ENCODE data around the gene INPP5D. TPM values are rescaled to one million over a fixed set of nuclear protein-coding genes. Genes with fewer than 3 reads are reported as not detected.

Gene INPP5D
- total and polyA plus RNA-seq, 2 of the 8 experiments (the other 6 are each of a cell fraction or from before 2014, with no cell fraction given), result 4.5 to 7.1 TPM

- FAIRE-seq (no peak), DNase-seq (ENCODE audit: low read depth in 1 of 2, low spot score in 2 of 2) (no peak)
- no peak overlapping the region for H3K18ac ChIP-seq (ENCODE audit: extremely low read depth, low read length)
- peaks cover 0 to 10% (median 4%) of the 10 kb centered on the region in 4 experiments; a peak in 5 of 7 replicates for H3K4me1 ChIP-seq (replicated peaks in 1 of 4; ENCODE audit: control insufficient read depth in 3 of 4, insufficient read depth in 4 of 4, low read length in 3 of 4)
- no peak overlapping the region for H4K5ac ChIP-seq (ENCODE audit: insufficient read length, low read depth, low read length)
- H2AK5ac ChIP-seq (ENCODE audit: low read depth, low read length), result no peak overlapping the region
- no peak overlapping the region for H3K4me3 ChIP-seq (ENCODE audit: extremely low read depth in 1 of 4, insufficient read depth in 2 of 4, low read depth in 3 of 4, low read length in 4 of 4)
- no peak for TF ChIP-seq EP300 (IDR thresholded peaks at IDR 0.05; ENCODE audit: borderline replicate concordance in 1 of 2, low read depth in 2 of 2, low read length in 2 of 2)
- TF ChIP-seq, protein P1, sequence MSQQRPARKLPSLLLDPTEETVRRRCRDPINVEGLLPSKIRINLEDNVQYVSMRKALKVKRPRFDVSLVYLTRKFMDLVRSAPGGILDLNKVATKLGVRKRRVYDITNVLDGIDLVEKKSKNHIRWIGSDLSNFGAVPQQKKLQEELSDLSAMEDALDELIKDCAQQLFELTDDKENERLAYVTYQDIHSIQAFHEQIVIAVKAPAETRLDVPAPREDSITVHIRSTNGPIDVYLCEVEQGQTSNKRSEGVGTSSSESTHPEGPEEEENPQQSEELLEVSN (IDR thresholded peaks at IDR 0.05), result no peak
- TF ChIP-seq EZH2 (IDR thresholded peaks at IDR 0.05; ENCODE audit: low read depth, low read length, severe bottlenecking), result no peak
- no peak for TF ChIP-seq RXRA (IDR thresholded peaks at IDR 0.05; ENCODE audit: insufficient read depth, low read depth, low read length)
- TF ChIP-seq BACH1 (IDR thresholded peaks at IDR 0.05; ENCODE audit: low read length), result no peak
- H3K14ac ChIP-seq (ENCODE audit: insufficient read length), result no peak overlapping the region
- H2BK5ac ChIP-seq (ENCODE audit: low read depth, low read length), result no peak overlapping the region
- no peak overlapping the region for H3K27ac ChIP-seq (ENCODE audit: low read depth, low read length)
- ChIA-PET POLR2A (ENCODE audit: partially characterized antibody) (no interaction called here), CTCF (ENCODE audit: partially characterized antibody) (interaction anchor here (0.8 to 2.7 kb wide), 5 partner anchors 12 to 67 kb away, joined by 3 to 16 read pairs (median 3); no protein-coding TSS in a partner anchor)
- no peak overlapping the region for H4K91ac ChIP-seq (replicated peaks; ENCODE audit: insufficient read length, low read length)
- H3K36me3 ChIP-seq (ENCODE audit: control insufficient read depth in 2 of 4, insufficient read depth in 4 of 4, low read length in 3 of 4), result peaks cover 0 to 7% (median 0%) of the 10 kb centered on the region in 4 experiments; a peak in 2 of 8 replicates
- peaks cover 8% of the 10 kb centered on the region; the same call in 1 of the 2 replicates for H3K23me2 ChIP-seq (ENCODE audit: low read depth, low read length)
- no peaks in the 10 kb centered on the region for H3K79me2 ChIP-seq (ENCODE audit: control insufficient read depth in 1 of 2, insufficient read depth in 2 of 2, low read length in 2 of 2)
- no peak overlapping the region for H2AFZ ChIP-seq (ENCODE audit: low read length)
- no peak overlapping the region for H2BK15ac ChIP-seq (ENCODE audit: low read length)
- H2BK20ac ChIP-seq (ENCODE audit: low read length), result no peak overlapping the region
- H3K4ac ChIP-seq (replicated peaks; ENCODE audit: insufficient read length, low read depth, low read length), result no peak overlapping the region
- H3K9me3 ChIP-seq (ENCODE audit: insufficient read depth in 2 of 2, low read depth in 1 of 2, low read length in 1 of 2), result no peaks in the 10 kb centered on the region
- no peak overlapping the region for H3K9ac ChIP-seq (replicated peaks in 1 of 4; ENCODE audit: extremely low read depth in 1 of 4, low read depth in 3 of 4, low read length in 3 of 4)
- H3K27me3 ChIP-seq (replicated peaks in 1 of 4; ENCODE audit: control insufficient read depth in 3 of 4, extremely low read depth in 1 of 4, insufficient read depth in 3 of 4, low read length in 3 of 4), result no peaks in the 10 kb centered on the region
- no peak overlapping the region for H3K4me2 ChIP-seq (ENCODE audit: insufficient read depth in 1 of 2, low read depth in 2 of 2, low read length in 2 of 2)
- peaks cover 0 to 1% of the 10 kb centered on the region in 2 experiments for H4K20me1 ChIP-seq (replicated peaks in 1 of 2; ENCODE audit: control insufficient read depth in 1 of 2, insufficient read depth in 2 of 2, low read length in 2 of 2)
- 99% methylated on average over 4 of the region's 7 CpGs; no CpG with 5 or more reads in 1 of the 2 experiments for WGBS, 2 experiments (ENCODE audit: extremely low coverage in 1 of 2, insufficient coverage in 1 of 2, insufficient read length in 1 of 2, insufficient replicate concordance in 2 of 2, low coverage in 1 of 2, low lambda C conversion rate in 2 of 2, missing lambda C conversion rate in 1 of 2)
- H2BK12ac ChIP-seq (ENCODE audit: low read depth, low read length), result no peak overlapping the region
- H2BK120ac ChIP-seq (replicated peaks; ENCODE audit: low read depth, low read length), result no peak overlapping the region
- H3K56ac ChIP-seq (replicated peaks; ENCODE audit: insufficient read length, low read depth, low read length), result no peak overlapping the region
- no peaks in the 10 kb centered on the region for H3K79me1 ChIP-seq (ENCODE audit: low read depth, low read length)
- H3K23ac ChIP-seq (ENCODE audit: insufficient read length), result no peak overlapping the region
- H4K8ac ChIP-seq (ENCODE audit: extremely low read depth, insufficient read depth, low read length), result no peak overlapping the region
These were observed 113.0 kb downstream of the INPP5D start for GRCh38 chr2:233173115-233173514.

Measured in H1 (cell line).